HL-60/S4 (cell line): Measurements from ENCODE around the gene CTBP2.

Experiments used
- in situ Hi-C: fragments of 300-500 bp; cut with MboI; formaldehyde crosslinking; loops from 2 replicates; pipeline ENCODE4 v1.14.3; 2022; ENCODE audit warnings: low sequenced_read_pairs

CTBP2 gene

GRCh38 chr10:125049216-125049881, 111.0 kb downstream of the CTBP2 start:
- in situ Hi-C loops, result no loop called here

GRCh38 chr10:125048094-125048864, 112.1 kb downstream of the CTBP2 start:
- in situ Hi-C loops, result no loop called here

GRCh38 chr10:125043841-125044658, 116.3 kb downstream of the CTBP2 start:
- in situ Hi-C loops, result no loop called here

GRCh38 chr10:125041856-125042506, 118.4 kb downstream of the CTBP2 start:
- in situ Hi-C loops, result no loop called here

- in situ Hi-C loops, result no loop called here
Measured at GRCh38 chr10:125039354-125039769, 121.0 kb downstream of the CTBP2 start.

- in situ Hi-C loops, result no loop called here
Measured at GRCh38 chr10:125038637-125039036, 121.7 kb downstream of the CTBP2 start.

GRCh38 chr10:125037145-125037877, 123.1 kb downstream of the CTBP2 start:
- in situ Hi-C loops, result no loop called here

GRCh38 chr10:125035588-125036295, 124.6 kb downstream of the CTBP2 start:
- in situ Hi-C loops, result no loop called here

- in situ Hi-C loops, result no loop called here
Measured at GRCh38 chr10:125035136-125035535, 125.2 kb downstream of the CTBP2 start.

GRCh38 chr10:125034675-125035074, 125.7 kb downstream of the CTBP2 start:
- in situ Hi-C loops, result no loop called here

- in situ Hi-C loops, result no loop called here
Measured at GRCh38 chr10:125033146-125033924, 127.0 kb downstream of the CTBP2 start.

- in situ Hi-C loops, result no loop called here
Measured at GRCh38 chr10:125032474-125033020, 127.8 kb downstream of the CTBP2 start.

- in situ Hi-C loops, result no loop called here
Measured at GRCh38 chr10:125030567-125031197, 129.7 kb downstream of the CTBP2 start.

GRCh38 chr10:125029584-125030242, 130.7 kb downstream of the CTBP2 start:
- in situ Hi-C loops, result no loop called here

- in situ Hi-C loops, result no loop called here
Measured at GRCh38 chr10:125027871-125028869, 132.2 kb downstream of the CTBP2 start.

- in situ Hi-C loops, result no loop called here
Measured at GRCh38 chr10:125026974-125027735, 133.2 kb downstream of the CTBP2 start.
